Liver (tissue), 2 donors: ENCODE data around the gene CPNE9.

Experiments used
- CTCF ChIP-seq: fragments of 150-350 bp; IDR thresholded peaks from 2 replicates; pipeline ENCODE4 v1.5.1; 2017; ENCODE audit warnings: improper control_type of control experiment, low read depth, low read length; ENCODE audit not compliant: missing input control
- YY1 ChIP-seq: IDR thresholded peaks from 2 replicates; pipeline ENCODE4 v1.6.1; 2016; ENCODE audit warnings: antibody characterized with exemption, mild to moderate bottlenecking
- donor health status: healthy.

DNA sequence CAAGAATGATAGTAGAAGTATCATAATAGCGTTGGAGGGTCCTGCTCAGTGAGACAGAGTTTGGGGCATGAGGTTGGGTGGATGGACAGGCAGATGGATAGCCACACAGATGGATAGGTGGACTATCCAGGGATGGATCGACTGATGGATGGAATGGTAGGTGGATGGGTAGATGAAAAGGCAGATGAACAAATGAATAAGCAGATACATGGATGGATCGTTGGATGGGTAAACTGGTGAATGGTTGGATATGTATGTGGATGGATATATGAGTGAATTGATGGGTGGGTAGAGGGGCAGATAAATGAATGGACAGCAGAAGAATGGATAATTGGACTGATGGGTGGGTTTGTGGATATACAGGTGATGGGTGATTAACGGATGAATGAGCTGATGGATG, 9.5 kb downstream of the CPNE9 start:
- TF ChIP-seq CTCF (no peak), YY1 (no peak)
